Stimulated activated CD4-positive, alpha-beta T cell treated with anti-CD3 and anti-CD28 coated beads, Interleukin-1b, Interleukin-23, amount 100 ng/mL, for 24 hours (primary cell): Measurements from ENCODE around the gene PLXNA2.

Experiments used
- DNase-seq, 4 experiments: peaks; one replicate each; pipeline ENCODE4 v3.0.0-alpha.2; 2020; ENCODE audit warnings: low read depth in 4 of 4, low spot score in 1 of 4

The PLXNA2 gene

DNA sequence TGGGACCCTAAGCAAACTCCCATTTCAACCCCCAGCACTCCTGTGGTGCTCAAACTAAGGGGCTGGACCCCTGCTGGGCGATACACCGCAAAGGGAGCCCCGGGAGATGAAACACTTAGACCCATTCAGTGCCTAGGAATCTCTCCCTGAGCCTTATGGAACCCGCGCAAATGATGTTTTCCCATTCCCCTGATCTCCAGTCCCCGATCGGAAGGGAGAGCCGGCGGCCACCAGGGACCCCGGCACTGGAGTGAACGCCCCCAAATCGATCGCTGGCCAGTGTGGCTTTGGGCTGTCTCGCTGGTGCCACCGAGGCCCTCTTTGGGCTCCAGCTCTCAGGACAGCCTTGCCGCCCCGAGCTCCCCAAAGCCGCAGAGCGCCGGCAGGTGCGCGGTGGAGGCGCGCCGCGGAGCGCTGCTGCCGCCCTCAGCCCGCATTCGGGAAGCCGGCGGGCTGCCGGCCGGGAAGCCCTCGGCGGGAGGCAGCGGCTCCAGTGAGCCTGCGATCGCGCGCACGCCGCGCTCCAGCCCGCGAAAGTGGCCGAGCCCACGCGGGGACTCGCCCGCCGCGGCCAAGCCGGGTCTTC is 1.1 kb downstream of the PLXNA2 start:
- DNase-seq: no peak

DNA sequence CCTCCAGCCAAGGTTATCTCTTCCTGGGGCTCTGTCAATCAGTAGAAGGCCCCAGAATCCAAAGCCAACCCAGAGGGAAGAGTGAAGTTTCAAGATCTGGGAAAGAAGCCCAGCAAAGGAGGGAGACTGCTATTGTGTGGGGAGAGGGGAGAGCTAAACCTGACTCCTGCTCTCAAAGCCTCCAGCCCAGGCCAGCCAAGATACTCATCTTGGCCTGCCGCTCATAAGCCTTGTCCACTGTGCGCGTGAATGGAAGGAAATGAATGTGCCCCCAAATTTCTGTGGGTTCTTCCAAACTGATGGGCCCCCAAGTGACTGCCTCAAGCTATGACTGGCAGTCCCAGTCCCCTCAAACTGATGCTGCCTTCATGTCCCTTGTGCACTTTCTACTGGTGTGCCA is 2.0 kb downstream of the PLXNA2 start:
- DNase-seq: no peak

DNA sequence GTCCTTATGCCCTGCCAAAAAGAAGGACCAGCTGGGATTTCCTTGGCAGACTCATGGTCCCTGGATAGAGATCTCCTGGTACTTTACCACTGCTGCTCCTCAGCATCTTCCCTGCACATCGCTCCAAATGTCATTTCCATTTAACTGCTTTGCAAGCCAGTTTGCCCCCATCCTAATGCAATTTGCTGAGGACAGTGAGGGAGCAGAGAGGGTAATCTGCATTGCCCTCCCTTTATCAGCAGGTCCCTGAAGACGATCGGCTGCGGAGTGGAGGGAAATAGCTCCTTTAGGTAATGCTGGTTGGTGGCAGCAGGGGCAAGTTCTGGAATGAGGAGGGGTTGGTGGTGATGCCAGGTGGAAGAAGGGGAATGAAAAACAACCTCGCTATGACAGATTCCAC is 2.7 kb downstream of the PLXNA2 start:
- DNase-seq: no peak

DNA sequence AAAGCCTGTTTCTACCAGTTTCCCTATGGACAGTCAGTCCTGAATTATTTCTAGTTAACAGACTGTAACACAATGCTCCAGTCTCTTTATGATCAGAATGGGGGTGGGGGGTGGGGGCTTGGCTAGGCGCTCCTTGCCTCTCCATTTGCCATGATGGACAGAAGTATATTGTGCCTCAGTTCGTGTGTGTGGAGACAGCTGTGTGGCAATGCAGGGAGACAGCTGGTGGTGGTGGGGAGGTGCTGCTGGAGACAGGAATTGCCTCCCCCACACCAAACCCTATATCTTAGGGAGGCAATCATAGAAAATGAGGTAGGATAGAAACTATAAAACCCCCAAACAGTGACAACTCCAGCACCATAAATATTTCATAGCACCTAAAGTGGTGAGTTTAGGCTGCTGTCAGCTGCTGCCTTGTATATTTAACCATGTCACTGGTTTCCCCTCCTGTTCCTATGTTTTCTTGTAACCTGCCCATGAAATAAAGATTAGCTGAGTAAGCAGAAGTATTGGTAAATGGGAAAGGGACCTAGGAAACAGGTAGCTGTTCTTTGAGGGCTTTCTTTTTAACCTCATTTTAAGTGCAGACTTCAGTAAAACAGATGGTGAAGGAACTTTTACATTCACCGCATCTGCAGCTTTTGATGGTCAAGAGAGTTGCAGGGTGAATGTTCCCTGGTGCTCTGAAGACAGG is 3.4 kb downstream of the PLXNA2 start:
- DNase-seq: no peak

DNA sequence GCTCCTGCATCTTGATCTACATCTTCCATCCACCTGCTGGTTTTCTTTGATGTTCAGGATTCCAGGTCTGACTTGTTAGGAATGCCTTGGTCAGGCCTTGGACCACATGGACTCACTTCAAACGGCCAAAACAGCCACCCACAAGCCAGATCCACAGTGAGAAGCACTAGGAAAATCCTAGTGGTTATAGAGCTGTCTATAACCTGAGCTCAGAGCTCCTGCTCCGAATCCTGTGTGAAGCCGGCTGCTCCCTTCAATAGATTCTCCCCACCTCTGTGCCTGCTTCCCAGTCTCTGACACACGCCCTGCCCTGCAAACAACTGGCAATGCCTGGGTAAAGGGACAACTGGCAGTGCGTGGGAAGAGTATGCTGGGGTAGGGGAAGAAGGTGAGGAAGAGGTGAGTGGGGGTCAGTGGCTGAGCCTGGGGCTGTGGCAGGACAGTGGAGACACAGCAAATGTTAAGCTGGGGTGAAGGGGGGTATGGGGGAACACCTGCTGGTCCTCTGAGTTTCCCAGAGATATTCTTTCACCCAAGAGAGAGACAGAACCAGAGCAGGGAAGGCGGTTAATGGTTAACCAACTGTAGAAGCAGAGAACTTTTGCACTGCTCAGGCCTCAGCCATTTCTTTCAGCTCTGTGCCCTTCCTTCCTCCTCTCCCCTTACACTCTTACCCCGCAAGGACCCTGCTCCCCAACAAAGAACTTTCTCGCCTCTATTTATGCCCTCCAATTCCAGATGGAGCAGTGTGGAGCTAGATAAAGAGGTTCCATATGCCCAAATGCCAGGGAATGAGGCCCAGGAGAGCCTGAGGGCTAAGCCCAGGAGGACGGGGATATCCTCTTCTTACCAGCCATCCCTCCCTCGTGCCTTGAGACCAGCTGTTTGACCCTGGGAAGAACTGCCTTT is 4.5 kb downstream of the PLXNA2 start:
- no peak for DNase-seq

DNA sequence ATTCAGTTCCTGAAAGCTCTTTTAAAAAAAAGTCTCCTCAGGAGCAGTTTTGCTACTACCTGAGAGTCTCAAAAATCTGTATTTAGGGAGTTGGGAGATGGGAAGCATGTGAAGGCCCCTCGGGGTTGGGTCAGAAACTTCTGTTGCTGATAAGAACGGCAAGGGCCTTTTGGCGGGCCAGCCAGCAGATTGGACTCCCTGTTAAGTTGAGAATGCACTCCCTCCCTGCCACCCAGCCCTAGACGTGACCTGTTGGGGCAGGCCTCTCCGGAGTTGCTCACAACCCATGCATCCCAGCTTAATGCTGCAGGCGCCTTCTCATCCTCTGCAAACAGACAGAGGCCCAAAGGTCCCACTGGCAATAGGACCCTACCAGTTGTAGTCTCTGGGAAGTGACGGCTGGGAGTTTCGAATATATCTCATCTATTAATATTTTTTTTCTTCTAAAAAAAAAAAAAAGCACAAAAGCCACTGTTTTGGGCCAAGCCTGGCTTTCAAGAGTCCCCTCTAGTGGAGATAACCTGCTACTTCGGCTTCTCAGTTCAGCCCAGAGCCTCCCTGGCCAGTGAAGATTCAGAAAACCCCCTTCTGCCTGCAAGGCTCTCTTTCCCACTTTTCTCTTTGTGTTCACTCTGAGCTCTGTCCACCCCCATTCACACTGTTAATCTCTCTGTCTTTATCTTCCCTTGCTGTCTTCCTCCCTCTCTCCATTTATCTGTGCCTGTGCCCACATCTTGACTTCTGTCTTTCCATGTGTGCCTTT is 5.3 kb downstream of the PLXNA2 start:
- DNase-seq: no peak

DNA sequence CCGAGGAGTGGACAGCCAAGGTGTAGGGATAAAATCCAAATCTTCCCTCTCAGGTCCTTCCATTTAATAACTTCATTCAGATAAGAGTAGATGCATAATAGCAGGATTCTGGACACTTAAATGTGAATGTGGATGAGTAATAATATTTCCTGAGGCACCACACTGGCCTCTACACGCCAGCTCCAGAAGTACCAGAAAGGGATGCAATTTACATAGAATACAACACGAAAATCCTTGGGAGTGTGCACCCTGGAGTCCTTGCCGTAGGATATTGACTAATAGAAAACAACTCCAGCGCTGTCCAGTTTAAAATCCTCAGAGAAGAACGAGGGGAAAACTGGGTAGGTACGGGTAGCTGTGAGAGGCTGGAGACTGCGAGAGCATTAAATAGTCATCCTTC is 6.9 kb downstream of the PLXNA2 start:
- no peak for DNase-seq

DNA sequence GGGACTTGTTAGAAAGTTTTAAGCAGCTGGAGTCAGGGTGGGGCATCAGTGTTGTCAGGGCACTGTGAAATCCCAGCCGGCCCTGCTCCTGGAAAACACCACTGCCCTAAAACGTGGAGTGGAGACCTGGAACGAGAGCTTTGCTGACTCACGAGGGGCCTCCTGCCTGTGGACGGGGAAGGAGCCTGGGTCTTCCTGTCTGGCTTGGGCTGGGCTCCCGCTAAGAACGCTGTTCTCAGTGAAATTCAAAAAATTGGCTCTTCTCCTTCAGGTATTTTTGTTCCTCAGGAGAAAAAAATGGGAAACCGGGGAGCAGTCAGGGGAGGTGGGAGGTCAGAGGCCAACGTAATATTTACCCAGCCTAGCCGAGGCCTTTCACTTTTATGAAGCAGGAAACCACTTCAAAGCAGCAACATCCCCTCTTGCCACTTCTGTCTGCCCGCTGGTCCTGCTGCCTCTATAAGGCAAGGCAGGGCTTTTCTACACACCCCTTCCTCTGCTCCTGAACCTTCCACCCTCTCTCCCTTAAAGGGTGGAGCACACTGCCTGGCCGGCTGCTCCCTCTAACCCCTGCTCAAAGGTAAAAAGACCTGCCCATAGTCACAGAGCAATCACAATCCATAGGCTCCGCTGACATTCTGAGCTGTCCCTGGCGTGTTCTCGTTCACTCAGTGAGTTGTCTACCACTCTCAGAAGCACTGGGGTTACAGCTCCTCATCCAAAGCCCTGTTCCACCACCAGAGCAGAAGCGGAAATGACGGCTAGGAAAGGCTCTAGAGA is 8.0 kb downstream of the PLXNA2 start:
- no peak for DNase-seq

DNA sequence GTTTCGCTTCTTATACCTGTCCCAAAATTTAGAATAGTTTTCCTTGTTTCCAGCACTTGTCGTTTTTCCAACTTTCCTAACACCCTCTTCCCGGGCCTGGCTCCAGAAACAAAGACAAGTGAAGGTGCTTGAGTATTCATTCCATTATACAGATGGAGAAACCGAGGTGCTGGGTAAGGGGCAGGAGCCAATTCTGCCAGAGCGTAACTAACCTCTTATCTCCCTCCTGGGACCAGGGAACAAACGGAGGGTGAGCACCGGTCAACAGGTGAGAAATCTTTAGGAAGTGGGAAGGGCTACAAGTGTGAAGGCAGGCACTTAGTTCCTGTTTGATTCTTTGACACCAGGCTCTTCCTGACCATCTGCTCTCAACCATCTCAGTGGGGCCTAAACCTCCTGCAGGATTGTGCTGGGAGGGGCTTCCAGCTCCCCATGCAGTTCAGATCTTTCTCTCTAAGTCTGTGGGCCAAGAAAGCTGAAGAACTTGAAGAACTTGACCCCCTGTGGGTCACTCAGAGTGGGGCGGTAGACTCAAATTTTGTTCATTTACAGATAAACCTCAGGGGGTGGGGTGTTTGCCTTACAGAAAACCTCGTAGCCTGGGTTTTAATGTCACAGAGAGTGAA is 8.7 kb downstream of the PLXNA2 start:
- DNase-seq: no peak

DNA sequence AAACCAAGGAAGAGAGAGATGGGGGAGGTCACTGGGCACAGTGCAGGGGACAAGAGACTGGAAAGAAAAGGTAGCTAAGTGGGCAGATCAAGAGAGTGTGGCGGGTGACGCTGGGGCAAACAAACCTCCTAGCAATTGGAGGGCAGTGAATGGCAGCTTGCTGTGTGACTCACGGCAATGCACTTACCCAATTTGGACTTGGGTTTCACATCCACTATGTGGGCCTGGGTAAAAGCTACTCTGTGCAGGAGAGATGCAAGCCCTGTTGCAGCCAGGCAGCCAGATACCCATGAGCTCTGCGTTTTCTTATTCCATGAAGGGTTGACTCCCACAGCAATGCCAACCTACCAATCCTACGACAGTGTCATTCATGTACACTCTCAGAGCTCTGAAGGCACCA is 9.5 kb downstream of the PLXNA2 start:
- DNase-seq: no peak

DNA sequence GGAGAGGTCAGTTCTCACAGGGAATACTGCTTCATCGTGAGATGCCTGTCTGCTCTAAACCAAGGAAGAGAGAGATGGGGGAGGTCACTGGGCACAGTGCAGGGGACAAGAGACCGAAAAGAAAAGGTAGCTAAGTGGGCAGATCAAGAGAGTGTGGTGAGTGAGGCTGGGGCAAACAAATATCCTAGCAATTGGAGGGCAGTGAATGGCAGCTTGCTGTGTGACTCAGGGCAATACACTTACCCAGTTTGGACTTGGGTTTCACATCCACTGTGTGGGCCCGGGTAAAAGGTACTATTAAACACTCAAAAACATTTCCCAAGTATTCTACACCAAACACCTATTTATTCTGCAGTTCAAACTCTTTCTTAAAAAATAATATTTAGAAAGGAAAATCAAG is 10.2 kb downstream of the PLXNA2 start:
- no peak for DNase-seq

DNA sequence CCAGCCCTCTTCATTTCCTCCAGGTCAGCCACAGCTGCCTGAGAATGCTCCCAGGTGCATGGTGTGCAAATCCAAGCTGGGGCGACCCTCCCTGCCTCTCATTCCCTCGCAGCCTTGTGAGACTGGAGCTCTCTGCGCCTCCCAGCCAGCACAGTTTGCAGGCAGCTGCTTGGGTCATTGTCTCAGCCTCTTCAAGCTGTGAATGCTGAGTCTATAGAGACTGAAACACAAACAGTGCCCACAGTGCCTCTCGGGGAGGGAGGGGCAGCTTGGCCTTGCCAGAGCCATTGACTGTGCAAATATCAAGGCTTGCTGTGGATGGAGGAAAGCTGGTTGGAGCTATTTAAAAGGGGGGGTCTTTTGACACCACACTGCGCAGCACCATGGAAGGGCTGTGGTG is 10.6 kb downstream of the PLXNA2 start:
- DNase-seq: no peak

DNA sequence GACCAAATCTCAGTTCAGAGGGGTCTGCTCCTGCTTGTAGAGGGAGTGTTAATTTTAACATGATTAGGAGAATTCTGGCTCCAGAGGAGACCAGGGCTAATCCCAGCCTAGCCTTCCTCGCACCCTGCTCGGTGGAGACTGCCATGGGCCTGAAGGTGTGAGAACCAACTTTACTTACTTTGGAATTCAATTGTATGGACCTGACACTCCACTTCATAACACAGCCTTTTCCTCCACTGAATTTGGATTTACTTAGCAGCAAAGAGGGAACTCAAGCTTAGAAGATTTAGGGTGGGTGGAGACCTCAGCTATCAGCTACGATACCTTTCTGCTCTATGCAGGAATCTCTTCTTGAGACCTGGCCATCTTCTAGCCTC is 11.5 kb downstream of the PLXNA2 start:
- DNase-seq: no peak

DNA sequence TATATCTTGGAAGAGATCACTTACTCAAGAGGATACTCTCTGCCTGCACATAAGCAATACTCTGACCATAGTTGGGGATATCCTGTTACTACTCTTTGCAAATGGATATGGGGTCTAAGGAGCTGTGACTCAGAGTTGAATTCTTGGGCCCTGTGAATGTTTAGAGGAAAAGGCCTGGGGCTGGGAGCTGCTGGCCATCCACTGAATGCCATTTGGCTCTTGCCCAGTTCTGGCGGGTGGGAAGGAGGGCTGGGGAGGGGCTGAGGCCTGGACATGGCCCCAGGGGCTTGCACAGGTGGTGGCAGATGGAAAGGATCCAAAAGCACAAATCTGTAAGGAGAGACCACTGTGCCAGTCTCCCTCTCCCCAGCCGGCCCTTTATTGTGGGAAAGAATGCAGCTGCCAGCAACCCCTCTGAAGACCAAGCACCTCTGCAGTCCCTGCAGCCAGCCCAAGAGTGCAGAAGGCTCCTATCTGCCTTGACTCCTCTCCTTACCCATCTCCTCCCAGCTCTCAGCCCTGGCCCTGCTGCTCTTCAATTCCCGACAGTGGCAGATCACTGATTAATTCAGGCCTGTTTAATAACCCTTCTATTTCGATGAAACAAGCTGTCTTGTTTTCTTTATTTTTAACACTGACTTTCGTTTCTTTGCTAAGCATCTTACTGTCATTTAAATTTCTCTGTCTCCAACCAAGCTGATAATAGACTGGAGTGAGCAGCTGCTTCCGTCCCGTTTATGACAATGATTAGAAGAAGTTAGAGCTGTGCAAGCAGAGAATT is 12.1 kb downstream of the PLXNA2 start:
- DNase-seq: no peak

DNA sequence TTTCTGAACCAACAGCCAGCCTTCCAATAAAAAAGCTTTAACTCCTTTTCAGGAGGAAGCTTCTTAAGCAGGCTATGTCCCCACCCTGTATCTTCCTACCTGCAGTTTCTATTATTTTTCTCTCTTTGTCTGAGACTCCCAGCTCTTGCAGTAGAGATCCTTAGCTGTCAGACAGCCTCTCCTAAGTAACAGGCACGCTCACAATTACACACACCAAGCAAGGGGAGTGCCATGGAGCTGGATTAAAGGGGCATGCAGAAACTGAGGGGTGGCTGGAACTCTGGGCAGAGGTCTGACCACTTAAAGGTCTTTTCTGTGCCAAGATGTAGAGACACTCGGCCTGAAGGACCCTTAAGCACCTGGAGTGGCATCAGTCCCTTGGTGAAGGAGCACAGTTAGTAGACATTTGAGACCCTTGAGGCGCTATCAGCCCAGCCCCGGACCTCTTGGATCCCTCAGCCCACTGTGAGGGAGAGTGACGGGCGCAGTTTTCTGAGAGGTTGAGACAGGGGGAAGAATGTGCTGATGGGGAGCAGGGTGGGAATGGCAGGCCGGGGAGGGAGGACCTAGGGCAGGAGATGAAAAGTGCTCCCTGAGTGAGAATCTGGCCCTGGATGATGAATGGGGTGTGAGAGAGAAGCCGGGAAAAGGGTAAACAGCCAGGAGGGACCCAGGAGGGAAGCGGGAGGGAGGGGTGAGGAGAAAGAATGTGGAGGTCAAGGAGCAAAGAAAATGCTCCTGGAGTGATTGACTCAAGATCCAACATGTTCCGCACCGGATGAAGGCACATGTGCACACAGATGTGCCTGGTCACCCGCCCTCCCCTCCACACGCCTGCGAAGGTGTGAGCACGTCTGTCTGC is 13.3 kb downstream of the PLXNA2 start:
- no peak for DNase-seq

DNA sequence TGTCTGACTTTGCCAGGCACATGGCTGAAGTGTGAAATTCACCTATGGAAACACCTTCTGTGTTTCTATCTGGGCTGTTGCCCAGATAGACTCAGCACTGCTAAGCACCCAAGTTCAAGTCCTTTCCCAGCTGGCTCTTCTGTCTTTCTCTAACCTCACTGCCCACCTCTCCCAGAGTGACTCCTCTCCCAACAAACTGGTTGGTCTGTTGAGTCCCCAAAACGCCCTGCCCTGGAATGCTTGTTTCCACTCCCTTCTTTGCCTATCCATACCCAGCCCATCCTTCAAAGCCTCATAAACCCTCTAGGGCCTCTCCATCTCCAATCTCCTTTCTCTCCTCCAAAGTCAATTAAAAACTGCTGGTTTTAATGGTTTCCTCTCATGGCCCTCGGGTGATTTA is 15.6 kb downstream of the PLXNA2 start:
- DNase-seq: no peak

DNA sequence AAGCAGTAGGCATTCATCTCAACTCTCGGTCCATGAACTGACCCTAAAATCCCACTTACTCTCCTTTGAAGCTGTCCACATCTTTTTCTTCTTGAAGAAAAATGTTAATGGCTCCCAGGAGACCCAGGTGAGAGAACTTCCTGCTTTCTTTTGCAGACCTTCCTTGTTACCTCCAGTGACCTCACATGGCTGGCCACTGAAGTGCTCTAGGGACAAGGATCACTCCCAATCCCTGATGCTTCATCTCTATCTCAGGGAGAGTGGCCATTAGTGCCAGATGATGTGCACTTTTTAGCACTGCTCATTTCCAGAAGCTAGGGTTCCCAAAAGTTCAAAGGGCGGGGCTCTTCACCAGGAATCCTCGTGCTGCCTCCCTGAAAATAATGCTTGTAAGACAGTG is 16.2 kb downstream of the PLXNA2 start:
- no peak for DNase-seq

DNA sequence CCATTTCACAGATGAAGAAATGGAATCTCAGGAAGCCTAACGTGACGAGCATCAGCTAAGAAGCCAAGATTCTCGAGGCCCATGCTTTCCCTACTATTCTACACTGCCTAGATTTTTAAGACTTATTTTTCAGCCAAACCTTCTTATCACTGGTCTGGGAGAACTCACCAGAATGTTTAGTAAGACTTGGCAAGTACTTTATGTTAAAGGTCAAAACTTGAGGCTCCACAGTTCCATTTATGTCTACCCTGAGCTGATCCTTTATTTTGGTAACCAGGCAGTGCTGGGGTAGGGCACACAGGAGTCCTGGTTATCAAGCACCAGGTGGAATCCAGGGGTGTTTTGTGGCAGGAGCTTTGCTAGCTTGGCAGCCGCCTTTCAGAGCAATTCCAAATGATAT is 16.8 kb downstream of the PLXNA2 start:
- DNase-seq: no peak
